NB4 (cell line): ENCODE results near the gene ICE2.

Experiments used
- CTCF ChIP-seq: IDR thresholded peaks from one replicate; pipeline ENCODE4 v1.5.1; 2012; ENCODE audit warnings: low read depth, low read length
- MAX ChIP-seq: IDR thresholded peaks from 2 replicates; pipeline ENCODE4 v1.6.1; 2011; ENCODE audit warnings: low read depth, low read length

GRCh38 chr15:60392986-60393790 is 85.8 kb downstream of the ICE2 start:
- TF ChIP-seq CTCF: no peak
- TF ChIP-seq MAX: no peak
